Measurements from ENCODE around the gene TFEB.

TFEB gene

DNA sequence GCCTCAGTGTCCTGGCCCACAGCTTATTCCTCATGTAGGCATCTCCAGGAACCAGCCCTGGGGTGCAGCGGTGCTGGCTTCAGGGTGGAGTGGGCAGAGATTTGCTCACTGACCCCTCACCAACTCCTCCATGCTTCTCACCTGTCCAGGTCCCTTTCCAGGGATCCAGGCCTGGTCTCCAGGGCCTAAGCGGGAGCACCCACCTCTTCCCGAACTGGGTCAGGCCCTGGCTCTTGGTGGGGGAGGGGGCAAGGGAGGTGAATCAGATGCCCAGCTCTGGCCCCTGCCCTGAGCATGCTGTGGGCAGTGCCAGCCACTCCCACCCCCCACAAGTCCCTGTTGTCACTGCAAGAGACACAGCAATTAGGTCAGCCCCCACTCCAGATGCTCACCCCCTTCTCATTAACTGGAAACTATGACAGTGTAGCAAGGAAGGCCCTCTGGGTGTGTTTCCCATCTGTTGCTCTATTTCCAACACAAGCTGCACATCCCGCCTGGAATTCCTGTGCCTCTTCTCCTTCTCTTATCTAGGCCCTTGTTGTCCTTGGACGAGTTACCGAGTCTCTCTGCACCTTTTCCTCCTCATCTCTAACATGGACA, 60.1 kb downstream of the TFEB start:
- Histone ChIP-seq H3K4me3 (replicated peaks; ENCODE audit: insufficient read depth, low read length) (no peak overlapping the region), H3K27me3 (ENCODE audit: insufficient read depth, poor library complexity, severe bottlenecking) (peaks cover 10% of the 10 kb centered on the region), H3K27ac (replicated peaks) (no peak overlapping the region)
- TF ChIP-seq POLR2AphosphoS5 (IDR thresholded peaks at IDR 0.05; ENCODE audit: low read depth), result no peak
- TF ChIP-seq, protein P1, sequence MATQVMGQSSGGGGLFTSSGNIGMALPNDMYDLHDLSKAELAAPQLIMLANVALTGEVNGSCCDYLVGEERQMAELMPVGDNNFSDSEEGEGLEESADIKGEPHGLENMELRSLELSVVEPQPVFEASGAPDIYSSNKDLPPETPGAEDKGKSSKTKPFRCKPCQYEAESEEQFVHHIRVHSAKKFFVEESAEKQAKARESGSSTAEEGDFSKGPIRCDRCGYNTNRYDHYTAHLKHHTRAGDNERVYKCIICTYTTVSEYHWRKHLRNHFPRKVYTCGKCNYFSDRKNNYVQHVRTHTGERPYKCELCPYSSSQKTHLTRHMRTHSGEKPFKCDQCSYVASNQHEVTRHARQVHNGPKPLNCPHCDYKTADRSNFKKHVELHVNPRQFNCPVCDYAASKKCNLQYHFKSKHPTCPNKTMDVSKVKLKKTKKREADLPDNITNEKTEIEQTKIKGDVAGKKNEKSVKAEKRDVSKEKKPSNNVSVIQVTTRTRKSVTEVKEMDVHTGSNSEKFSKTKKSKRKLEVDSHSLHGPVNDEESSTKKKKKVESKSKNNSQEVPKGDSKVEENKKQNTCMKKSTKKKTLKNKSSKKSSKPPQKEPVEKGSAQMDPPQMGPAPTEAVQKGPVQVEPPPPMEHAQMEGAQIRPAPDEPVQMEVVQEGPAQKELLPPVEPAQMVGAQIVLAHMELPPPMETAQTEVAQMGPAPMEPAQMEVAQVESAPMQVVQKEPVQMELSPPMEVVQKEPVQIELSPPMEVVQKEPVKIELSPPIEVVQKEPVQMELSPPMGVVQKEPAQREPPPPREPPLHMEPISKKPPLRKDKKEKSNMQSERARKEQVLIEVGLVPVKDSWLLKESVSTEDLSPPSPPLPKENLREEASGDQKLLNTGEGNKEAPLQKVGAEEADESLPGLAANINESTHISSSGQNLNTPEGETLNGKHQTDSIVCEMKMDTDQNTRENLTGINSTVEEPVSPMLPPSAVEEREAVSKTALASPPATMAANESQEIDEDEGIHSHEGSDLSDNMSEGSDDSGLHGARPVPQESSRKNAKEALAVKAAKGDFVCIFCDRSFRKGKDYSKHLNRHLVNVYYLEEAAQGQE (IDR thresholded peaks at IDR 0.05; ENCODE audit: insufficient replicate concordance, low read depth), result no peak
- TF ChIP-seq SPI1 (IDR thresholded peaks at IDR 0.05; ENCODE audit: borderline replicate concordance, low read depth), result no peak
- no peak for TF ChIP-seq GABPA (IDR thresholded peaks at IDR 0.05; ENCODE audit: low read depth)
- TF ChIP-seq CTCF (IDR thresholded peaks at IDR 0.05; ENCODE audit: insufficient read depth, low read length), result no peak
- DNase-seq (ENCODE audit: low read depth in 1 of 2, low spot score in 1 of 2), result no peak

DNA sequence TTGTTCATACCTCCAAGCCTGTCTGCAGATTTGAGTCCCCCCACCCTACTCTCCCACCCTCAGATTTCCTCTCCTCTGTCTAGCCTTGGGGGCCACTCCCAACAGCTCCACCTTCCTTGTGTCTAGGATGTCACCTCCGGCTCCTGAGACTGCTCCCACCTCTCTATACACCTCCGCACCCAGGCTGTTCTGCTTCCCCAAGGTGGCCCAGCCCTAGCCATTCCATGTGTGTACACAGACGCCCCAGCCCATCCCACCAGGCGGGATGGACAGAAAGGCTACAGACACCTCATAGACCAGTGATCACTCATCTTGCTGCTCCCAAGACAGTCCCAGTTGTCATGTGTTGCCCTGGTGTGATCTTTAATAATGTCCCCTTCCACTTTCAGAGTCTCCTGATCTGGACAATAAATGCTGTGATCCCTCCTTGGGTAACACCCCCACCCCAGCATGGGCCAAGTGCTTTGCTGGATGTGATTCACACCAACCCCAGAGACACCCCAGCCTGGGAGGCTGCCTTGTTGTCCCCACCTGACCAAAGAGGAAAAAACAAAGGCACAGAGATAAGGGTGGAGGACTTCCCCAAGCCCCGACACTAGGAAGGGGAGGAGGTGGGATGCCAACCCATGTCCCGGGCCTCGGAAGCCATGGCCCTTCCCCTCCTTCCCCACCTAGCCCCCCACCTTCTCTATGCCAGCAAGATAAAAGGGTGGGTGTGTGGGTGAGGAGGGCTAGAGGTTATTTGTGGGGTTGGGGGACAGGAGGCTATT, 61.0 kb downstream of the TFEB start:
- Histone ChIP-seq H3K27ac (replicated peaks) (no peak overlapping the region), H3K4me3 (replicated peaks; ENCODE audit: insufficient read depth, low read length) (no peak overlapping the region), H3K27me3 (ENCODE audit: insufficient read depth, poor library complexity, severe bottlenecking) (peaks cover 10% of the 10 kb centered on the region)
- no peak for TF ChIP-seq SPI1 (IDR thresholded peaks at IDR 0.05; ENCODE audit: borderline replicate concordance, low read depth)
- TF ChIP-seq, protein P1 (IDR thresholded peaks at IDR 0.05; ENCODE audit: insufficient replicate concordance, low read depth), result no peak
- TF ChIP-seq POLR2AphosphoS5 (IDR thresholded peaks at IDR 0.05; ENCODE audit: low read depth), result no peak
- no peak for TF ChIP-seq CTCF (IDR thresholded peaks at IDR 0.05; ENCODE audit: insufficient read depth, low read length)
- no peak for TF ChIP-seq GABPA (IDR thresholded peaks at IDR 0.05; ENCODE audit: low read depth)
- DNase-seq (ENCODE audit: low read depth in 1 of 2, low spot score in 1 of 2), result no peak

- no peak overlapping the region for H3K4me3 ChIP-seq (replicated peaks; ENCODE audit: insufficient read depth, low read length)
- no peak overlapping the region for H3K27ac ChIP-seq (replicated peaks)
- TF ChIP-seq, protein P1 (IDR thresholded peaks at IDR 0.05; ENCODE audit: insufficient replicate concordance, low read depth), result no peak
- TF ChIP-seq CTCF (IDR thresholded peaks at IDR 0.05; ENCODE audit: insufficient read depth, low read length), result no peak
- no peak for TF ChIP-seq GABPA (IDR thresholded peaks at IDR 0.05; ENCODE audit: low read depth)
- TF ChIP-seq POLR2AphosphoS5 (IDR thresholded peaks at IDR 0.05; ENCODE audit: low read depth), result no peak
- no peak for TF ChIP-seq SPI1 (IDR thresholded peaks at IDR 0.05; ENCODE audit: borderline replicate concordance, low read depth)
- DNase-seq (ENCODE audit: low read depth in 1 of 2, low spot score in 1 of 2), result no peak
- peaks cover 10% of the 10 kb centered on the region for H3K27me3 ChIP-seq (ENCODE audit: insufficient read depth, poor library complexity, severe bottlenecking)
Observed at GRCh38 chr6:41673704-41674000, 61.8 kb downstream of the TFEB start.
